Fibroblast of lung (primary cell): Measurements from ENCODE around the gene CUBN.

Experiments used
- CTCF ChIP-seq, 2 donors: IDR thresholded peaks in 1 of 2; conservative IDR thresholded peaks in 1 of 2; 1 replicate in 1 of 2; 2 replicates in 1 of 2; pipeline ENCODE4 v1.5.1; 2011 to 2012; ENCODE audit warnings: low read length in 2 of 2, control low read depth in 1 of 2, inconsistent platforms in 1 of 2, low read depth in 1 of 2, mild to moderate bottlenecking in 1 of 2
- EZH2 ChIP-seq: IDR thresholded peaks from 2 replicates; pipeline ENCODE4 v1.5.1; 2012; ENCODE audit warnings: low read length, control low read depth, mild to moderate bottlenecking; ENCODE audit errors: missing control alignments

GRCh38 chr10:16817125-16818019, 312.2 kb downstream of the CUBN start, which contains the start of gene RSU1:
- no peak for TF ChIP-seq CTCF (conservative IDR thresholded peaks at IDR 0.05 in 1 of 2, IDR thresholded peaks at IDR 0.05 in 1 of 2; ENCODE audit: low read depth in 1 of 2, low read length in 2 of 2)
- no peak for TF ChIP-seq EZH2
